HG02981 (cell line): ENCODE data around the gene ST6GALNAC3.

ENCODE experiments used
- ATAC-seq: cut with Tn5 transposase; IDR thresholded peaks from one replicate; pipeline ENCODE4 v1.9.1; 2021; ENCODE audit warnings: mild to moderate bottlenecking, moderate library complexity; ENCODE audit not compliant: unreplicated experiment

ST6GALNAC3 gene

DNA sequence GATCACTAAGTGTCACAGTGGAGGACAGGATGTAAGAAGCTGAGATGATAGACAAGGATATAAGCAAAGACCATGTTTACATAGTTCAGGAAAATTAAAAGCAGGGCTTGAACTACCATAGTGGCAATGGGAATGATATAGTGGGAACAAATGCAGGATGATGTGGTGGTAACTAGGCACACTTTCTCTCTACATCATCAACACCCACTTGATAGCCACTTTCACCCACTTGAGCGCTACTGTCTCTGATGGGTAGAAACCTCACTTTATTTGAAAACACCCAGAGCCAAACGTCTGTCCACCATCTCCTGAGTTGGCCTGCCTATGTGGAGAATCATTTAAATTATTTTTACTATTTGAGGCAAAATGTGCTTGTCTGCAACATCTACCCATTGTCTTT, 487.7 kb downstream of the ST6GALNAC3 start:
- no peak for ATAC-seq

DNA sequence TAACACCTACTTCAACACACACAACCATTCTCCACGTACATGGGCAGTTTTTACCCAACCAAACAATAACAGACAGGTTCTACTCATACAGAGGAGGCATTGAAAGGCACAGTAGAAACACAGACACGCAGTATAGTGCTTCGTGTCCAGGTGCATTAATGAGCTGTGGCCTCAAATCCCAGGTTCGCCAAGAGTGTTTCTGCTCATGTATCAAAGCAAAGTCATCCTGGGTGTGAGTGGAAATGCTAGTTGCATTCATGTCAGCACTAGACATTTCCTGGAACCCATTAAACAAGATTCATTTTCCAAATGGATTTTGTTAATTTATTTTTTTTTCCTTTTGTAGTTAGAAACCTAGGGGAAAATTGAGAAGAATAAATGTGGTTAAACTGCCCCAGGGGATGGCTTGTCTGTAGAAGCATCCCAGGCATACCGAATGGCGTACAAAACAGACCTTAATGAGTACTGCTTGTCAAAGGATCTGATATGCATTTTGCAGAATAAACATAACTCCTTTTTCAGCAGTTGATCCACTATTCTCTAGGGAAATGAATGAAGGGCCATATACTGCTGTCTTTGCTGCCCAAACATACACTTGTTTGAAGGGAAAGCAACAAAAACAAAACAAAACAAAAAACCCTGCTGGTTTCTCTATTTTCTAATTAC, 494.2 kb downstream of the ST6GALNAC3 start:
- no peak for ATAC-seq

GRCh38 chr1:76571248-76571647, 496.7 kb downstream of the ST6GALNAC3 start:
- no peak for ATAC-seq

DNA sequence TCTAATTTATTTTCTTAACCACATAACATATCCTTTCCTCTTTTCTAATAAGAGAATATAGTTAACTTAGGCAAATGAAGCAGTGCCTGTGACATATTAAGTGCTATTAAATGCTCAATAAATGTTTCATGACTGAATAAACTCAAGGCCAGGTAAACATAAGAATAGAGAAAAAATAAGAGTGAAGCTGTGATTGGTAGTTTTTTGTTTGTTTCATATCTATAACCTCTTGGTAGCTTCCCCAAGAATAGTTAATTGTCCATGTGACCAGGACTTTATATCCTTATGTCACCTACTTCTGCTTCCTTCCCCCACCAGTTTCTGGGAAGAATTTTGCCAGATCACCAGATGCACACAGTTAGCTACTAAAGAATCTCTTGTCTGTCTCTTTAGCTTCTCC, 497.7 kb downstream of the ST6GALNAC3 start:
- ATAC-seq = no peak

DNA sequence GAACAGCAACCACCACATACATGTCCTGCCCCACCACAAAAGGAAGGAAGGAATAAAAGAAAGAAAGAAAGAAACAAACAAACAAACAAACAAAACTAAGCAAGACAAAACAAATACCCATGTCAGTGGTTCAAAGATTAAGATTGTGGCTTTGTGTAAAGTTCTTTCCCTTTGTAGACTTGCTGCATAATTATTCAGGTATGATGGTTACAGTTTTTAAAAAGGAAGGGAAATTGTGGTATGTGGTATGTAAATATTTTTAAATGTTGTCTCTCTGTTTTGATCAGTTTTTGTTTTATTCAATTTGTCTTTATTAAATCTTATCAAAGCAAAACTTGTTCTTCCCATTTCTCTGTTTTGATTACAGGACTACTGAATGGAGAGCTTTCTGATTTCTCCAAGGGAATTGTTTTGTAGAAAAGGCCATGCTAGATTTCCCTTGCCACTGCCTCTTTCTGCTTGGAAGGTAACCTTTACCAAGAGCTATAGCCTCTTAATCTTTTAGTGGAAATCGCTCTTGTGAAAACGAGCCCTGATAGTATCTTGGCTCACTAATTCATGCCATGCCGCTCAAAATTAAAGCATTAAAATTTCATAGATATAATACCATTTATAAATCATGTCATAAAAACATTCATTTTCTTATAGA, 502.5 kb downstream of the ST6GALNAC3 start:
- no peak for ATAC-seq

DNA sequence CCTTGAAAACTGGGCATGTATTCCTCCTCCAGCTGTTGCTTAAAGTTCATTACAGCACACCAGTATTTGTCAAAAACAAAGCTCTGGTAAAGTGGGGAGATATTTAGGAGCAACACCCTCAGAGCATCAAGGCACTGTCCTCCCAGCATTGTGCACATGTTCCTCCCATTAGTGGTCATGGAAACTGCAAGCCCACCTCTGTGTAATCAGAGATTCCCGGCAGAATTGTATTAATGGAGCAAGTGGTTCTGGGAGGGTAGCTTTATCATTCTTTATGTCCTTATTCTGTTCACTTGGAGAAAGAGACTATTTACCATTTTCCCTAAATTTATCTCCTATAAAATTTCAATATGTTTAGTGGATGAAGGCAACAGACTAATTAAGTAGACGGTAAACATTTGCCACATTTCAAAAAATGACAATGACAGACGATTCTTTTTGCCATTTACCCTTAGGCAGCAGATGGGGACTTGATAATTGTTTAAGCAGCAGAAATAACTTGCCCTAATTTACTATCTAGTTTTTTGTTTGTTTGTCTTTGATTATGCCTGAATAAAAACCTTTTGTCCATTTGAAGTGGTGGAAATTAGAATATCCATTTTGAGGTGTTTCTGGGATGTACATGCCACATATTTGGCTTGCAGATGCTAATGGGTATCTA, 503.1 kb downstream of the ST6GALNAC3 start:
- ATAC-seq = no peak

DNA sequence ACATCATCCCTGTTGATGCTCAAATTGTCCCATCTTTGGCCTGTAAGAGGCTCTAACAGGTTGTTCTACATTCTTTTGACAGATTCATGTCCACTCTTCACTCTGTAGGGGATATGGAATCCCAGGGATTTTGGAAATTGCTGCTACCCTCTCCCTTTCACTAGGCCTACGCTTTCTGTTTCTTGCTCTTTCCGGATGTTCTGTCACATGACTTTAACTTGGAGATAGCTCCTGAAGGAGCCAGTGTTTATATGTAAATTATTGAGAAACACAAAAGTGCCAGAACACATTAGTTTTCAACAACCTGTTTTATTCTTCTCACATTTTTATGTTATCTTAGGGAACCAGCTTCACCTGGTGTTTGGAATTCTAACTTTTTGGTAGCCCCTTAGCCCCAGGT, 505.7 kb downstream of the ST6GALNAC3 start:
- no peak for ATAC-seq

GRCh38 chr1:76581712-76582111, 507.2 kb downstream of the ST6GALNAC3 start:
- no peak for ATAC-seq

DNA sequence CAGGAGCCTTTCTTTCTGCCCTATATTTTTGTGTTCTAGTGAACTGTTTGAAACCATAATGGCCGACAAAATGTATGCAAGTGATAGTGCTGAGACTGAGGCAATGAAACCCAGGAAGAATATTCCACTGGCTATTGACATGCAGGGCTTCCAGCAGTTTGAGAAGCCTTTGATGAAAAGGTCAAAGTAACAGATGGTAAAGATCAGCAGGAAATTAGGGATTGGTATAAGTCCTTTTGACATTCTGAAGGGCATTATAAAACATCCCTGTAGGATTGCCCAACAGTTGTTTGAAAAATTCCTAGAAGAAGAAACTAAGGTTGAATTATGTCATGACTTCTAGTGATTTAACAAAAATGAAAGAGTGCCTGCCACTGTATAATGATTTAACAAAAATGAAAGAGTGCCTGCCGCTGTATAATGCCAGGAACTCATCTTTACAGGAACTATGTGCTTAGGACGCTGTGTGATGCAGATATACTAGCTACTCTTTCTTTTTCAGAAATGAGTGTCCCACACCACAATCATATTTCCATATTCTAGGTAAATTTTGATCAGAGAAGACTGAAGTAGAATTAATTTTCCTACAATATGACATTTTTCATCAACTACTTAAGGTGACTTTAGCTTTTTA, 508.8 kb downstream of the ST6GALNAC3 start:
- no peak for ATAC-seq

DNA sequence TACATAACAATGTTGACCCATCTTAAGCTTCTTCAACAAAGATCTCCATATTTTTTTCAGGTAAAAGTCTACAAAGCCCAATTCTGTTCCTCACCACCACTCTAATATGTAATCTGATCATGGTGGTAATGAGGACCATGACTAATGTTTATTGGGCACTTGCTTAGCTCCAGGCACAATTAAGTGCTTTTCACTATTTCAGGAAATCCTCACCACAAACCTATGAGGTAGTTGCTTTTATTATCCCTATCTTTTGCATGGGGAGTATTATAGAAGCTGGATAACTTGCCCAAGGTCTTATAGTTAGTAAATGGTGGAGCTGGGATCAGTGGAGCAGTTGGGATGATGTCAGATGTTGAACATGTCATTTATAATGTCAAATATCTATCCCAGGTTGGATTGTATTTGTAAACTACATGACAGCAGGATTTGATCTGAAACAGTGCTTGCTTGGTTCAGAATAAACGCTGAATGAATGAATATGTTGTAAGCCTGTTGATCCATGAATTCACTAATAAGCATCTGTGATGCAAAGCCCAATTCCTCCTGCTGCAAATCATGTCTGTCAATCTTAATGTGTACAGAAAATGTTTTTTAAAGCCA, 509.4 kb downstream of the ST6GALNAC3 start:
- ATAC-seq = no peak

- ATAC-seq = no peak
Measured at GRCh38 chr1:76585980-76586674, 511.6 kb downstream of the ST6GALNAC3 start.

- ATAC-seq = no peak
Measured at GRCh38 chr1:76587212-76587611, 512.7 kb downstream of the ST6GALNAC3 start.

- no peak for ATAC-seq
Measured at GRCh38 chr1:76591461-76591860, 516.9 kb downstream of the ST6GALNAC3 start.

DNA sequence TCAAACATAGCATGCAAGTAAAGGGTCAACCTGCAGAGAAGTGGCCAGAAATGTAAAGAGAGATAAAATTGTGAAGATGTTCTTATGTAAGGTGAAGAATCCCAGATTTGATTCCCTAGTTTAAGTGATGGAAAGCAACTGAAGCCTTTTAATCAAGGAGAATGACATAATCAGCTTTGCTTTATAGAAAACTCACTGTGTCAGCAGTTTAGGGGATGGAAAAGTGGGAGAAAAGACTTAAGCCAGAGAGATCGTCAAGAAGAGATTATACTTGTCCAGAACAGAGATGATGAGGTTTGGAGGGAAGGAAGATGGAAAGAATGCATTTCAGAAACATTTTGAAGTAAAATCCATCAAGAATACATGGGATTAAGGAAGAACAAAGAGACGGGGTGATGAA, 517.4 kb downstream of the ST6GALNAC3 start:
- no peak for ATAC-seq

DNA sequence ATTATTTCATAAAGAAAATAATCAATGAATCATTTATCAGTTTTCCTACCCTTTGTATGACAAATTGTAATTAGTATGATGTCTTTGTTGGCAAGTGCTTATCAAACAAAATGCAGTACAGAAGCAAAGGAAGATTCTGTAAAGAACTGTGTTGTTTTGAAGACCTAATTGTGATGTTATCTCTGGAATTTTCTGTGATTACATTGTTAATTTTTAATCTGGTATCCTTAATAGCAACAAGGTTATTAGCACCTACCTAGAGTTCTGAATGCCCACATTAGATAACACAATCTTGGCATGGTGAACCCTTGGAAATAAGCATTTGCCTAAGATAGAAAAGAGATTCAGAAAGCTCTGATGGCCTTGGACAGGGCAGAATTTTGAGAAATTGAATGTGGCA, 518.6 kb downstream of the ST6GALNAC3 start:
- ATAC-seq = no peak

DNA sequence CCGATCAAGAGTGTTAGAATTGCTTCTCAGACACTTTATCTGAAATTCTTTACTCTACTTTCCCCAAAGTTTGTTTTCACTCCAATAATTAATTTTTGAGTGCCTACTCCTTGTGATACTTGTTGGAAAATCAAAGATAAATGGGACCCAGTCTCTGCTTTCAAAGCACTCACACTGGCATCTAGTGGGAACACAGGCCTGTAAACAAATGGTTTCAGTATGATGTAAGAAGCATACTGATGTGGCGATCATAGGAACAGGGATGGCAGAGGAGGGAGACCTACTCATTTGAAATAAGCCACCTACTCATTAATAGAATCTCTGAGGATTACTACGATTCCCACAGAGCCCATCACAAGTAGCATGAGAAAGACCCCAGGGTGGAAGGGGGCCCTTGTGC, 519.1 kb downstream of the ST6GALNAC3 start:
- no peak for ATAC-seq

DNA sequence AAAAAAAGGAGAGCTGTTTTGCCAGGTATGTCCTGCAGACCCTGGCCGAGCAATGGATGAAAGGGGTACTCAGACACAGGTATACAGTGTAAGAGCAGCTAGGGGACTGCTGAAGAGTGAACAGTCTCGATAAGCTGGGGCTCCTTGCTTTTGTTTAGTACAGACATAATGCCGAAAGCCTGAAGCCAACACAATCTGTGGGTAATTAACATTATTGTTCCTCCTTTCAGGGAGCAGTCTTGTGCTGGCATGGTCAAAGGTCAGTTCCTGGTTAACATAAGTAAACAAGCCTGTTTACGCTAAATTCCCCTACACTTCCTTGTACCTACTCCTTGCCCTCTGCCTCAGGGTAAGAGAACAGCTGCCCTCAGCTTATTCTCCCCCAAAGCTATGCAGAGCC, 520.5 kb downstream of the ST6GALNAC3 start:
- no peak for ATAC-seq

DNA sequence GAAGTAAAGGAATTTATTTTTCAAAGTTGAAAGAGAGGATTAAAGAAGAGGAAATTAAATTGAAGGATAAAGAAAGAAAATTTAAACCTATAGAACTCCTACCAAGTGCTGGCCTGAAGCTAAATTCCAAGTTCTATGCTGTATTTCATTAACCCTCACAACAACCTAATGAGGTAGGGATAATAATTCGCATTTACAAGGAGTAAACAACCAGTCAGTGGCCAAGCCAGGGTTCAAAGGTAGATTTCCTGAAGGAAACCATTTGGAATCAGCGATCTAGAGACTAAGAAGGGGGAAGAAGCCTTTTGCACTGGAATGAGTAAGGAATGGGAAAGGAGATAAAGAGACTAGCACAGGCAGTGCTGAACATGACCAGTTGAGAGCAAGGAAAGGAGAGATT, 526.9 kb downstream of the ST6GALNAC3 start:
- no peak for ATAC-seq

DNA sequence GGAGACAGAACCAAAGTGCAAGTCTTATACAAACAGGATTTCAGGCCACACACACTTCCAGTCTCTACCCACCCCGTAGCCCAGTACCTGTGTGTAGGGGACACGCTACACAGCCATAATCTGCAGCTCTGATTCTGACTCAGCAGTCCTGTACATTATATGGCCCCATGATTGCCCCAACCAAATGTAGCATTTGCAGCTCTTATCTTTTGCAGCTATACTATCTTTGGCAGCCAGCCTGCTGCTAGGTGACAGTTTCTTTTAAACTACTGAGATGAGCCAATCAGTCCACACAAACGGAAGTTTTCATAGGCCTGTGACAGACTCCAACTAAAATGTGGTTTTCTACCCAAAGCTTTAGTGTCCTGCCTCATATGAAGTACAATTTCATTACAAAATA, 533.2 kb downstream of the ST6GALNAC3 start:
- no peak for ATAC-seq

GRCh38 chr1:76611770-76612445, 537.4 kb downstream of the ST6GALNAC3 start:
- no peak for ATAC-seq
